Stimulated activated CD8-positive, alpha-beta memory T cell treated with anti-CD3 and anti-CD28 coated beads, Interleukin-12 subunit alpha, Interleukin-12 subunit beta, amount 100 ng/mL, for 24 hours (primary cell): ENCODE data around the gene CRY1.
"Not testable (repeated sequence)": the region's sequence is repeated elsewhere in the genome, so short reads cannot be mapped to it uniquely, and the experiment has no call there.

ENCODE experiments used
- DNase-seq: peaks from one replicate; pipeline ENCODE4 v3.0.0-alpha.2; 2020; ENCODE audit errors: extremely low read depth

Gene CRY1

DNA sequence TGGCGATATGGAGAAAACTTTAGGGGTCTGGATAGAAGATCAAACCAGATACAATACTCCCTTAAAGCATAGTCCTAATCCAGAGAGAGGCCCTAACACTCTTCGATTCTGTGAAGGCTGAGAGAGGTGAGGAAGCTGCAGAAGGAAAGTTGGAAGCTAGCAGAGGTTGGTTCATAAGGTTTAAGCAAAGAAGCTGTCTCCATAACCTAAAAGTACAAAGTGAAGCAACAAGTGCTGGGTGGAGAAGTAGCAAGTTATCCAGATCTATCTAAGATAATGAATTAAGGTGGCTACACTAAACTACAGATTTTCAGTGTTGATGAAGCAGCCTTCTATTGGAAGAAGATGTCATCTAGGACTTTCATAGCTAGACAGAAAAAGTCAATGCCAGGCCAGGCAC lies 81.8 kb downstream of the CRY1 start:
- DNase-seq, result no peak

DNA sequence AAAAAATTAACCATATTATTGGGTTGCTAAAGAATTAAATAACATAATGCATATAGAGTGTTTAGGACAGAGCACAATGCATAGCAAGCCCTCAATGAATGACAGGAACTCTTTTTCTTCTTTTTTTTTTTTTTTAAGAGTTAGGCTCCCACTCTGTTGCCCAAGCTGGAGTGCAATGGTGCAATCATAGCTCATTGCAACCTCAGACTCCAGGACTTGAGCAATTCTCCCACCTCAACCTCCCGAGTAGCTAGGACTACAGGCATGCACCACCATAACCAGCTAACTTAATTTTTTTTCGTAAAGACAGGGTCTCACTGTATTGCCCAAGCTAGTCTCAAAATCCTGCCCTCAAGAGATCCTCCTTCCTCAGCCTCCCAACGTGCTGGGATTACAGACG lies 85.9 kb downstream of the CRY1 start:
- no peak for DNase-seq

DNA sequence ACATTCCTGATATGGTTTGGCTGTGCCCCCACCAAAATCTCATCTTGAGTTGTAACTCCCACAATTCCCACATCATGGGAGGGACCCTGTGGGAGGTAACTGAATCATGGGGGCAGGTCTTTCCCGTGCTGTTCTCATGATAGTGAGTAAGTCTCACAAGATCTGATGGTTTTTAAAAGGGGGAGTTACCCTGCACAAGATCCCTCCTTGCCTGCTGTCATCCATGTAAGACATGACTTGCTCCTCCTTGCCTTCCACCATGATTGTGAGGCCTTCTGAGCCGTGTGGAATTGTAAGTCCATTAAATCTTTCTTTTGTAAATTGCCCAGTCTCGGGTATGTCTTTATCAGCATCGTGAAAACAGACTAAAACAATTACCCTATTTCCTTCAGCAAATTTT lies 90.7 kb downstream of the CRY1 start:
- not testable (repeated sequence) for DNase-seq

DNA sequence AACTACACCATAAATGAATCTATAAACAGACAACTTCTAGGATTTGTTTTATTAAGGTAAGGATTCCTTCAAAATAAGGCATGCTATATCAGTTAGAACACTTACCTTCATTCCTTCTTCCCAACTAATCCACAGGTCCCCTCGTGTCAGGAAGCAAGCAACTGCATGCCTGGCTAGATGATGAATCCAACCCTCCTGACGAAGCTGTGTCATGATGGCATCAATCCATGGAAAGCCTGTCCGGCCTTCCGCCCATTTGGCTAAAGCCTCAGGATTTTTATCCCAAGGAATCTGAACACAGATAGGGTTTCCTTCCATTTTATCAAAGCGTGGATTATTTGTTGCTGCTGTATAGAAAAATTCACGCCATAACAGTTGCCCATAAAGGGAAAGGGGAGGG lies 93.9 kb downstream of the CRY1 start:
- DNase-seq, result no peak

DNA sequence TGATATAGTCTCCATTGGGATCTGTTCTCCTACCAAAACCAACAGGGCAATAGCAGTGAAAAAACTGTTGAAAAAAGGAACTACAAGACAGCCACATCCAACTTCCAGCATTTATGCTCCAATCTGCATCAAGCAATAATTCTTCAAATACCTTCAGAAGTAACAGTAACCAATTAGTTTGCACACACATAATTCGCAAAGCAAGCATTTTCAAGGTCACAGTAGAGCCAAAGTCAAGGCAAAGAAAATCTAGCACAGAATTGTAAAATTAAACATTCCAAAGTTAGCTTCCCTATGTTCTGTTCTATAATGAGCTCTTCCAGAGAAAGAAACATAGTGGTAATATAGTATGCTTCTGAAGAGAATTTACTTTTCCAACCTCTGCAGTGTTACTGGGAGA lies 95.4 kb downstream of the CRY1 start:
- DNase-seq, result no peak

DNA sequence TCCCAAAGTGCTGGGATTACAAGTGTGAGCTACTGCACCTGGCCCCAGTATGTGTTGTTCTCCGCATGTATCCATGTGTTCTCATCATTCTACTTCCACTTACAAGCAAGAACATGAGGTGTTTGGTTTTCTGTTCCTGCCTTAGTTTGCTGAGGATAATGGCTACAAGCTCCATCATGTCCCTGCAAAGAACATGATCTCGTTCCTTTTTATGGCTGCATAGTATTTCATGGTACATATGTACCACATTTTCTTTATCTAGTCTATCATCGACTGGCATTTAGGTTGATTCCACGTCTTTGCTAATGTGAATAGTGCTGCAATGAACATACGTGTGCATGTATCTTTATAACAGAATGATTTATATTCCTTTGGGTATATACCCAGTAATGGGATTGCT lies 97.2 kb downstream of the CRY1 start:
- DNase-seq, result not testable (repeated sequence)

DNA sequence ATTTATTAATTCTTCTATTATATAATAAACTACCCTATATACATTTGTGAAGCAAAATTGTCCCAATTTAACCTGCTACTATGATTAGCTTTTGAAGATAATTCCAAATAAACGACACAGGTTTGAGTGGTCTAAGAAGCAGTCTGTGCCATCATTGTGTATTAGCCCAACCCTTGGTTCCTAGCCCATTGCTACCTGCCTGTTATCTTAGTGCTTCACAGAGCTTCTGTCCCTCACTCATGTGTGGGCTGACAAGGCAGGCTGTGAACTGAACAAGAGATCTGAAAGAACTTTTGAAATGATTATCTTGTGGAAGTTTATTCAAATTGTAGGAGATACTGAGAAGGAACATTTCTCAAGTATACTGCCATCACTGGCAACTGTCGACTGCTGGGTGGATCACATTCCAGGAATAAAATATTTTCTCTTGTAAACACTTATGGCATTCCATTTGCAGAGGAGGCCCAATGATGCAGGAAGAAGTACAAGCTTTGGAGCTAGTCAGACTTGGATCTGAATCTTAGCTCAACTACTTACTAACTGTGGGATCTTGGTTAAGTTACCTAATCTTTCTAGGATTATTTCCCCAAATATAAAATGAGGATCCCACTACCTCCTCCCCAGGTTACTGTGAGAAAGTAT lies 98.6 kb downstream of the CRY1 start:
- no peak for DNase-seq

DNA sequence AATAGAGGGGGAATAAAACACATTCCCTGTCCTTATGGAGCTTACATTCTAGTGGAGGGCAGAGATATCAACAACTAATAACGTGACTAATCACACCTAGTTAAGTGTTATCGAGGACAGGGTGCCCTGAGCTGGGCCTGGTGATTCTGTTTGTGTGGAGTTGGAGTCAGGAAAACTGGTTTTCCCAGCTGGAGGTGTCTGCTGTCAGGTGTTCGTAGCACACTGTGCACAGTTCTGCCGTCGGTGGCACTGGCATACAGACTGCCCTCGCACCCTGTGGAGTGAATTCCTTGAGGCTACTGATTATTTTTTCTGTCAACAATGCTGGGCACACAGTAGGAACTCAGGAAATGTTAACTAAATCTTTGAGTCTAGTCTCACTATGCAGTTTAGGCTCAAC lies 105.5 kb downstream of the CRY1 start:
- no peak for DNase-seq

DNA sequence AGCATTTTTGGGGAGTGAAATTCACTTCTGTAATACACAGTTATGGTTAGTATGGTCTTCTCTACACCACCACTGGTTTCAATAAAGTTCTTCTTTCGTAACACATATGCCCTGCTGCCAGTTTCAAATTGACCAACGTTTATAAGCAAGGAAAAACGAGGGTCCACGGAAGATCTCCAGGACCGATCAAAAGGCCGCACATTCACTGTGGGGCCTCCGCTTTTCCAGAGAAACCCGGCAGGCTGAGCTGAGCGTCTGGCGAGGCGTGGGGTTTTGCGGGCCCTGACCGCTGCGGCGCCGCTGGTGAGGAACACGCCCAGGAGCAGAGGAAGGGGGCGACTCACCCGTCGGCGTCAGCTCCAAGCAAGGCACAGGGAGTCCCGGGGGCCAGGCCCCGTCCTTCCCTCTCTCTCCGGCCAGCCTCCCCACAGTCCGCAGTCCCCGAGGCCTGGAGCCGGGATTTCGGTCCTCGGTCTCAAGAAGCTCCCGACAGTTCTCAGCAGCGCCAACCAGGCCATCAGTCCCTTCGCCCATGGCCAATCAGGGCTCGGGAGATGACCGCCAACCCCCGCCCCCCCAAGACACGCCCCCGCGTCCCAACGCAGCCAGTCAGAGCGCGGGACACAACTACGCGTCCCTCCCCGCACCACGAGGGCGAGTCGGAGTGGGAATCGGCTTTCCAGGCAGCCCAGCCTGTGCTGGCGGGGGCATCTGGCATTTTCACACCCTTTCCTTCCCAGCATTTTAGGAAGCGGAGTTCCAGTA lies 106.5 kb downstream of the CRY1 start, which contains the start of gene MTERF2:
MTERF2 (minus strand) TSS at position 522 of the 765 bp plus-strand sequence. CDS start 8,432 bp downstream, outside the sequence.
- DNase-seq, result peak; percentile 55

DNA sequence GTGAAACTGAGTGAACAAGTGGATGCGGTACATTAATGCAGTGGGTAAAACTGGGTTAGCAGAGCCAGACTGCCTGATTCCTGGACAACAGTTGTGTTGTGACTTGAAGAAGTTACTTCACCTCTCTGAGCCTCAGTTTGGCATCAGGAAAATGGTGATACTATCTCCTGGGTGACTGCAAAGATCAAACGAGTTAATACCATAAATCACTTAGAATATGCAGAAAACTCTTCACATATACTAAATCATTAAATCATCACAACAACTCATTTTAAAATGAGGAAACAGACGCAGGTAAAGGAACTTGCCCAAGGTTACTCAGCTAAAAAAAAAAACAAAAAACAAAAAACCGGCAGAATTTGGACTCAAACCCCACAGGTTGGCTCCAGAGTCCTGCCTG lies 107.2 kb downstream of the CRY1 start:
- DNase-seq, result no peak

DNA sequence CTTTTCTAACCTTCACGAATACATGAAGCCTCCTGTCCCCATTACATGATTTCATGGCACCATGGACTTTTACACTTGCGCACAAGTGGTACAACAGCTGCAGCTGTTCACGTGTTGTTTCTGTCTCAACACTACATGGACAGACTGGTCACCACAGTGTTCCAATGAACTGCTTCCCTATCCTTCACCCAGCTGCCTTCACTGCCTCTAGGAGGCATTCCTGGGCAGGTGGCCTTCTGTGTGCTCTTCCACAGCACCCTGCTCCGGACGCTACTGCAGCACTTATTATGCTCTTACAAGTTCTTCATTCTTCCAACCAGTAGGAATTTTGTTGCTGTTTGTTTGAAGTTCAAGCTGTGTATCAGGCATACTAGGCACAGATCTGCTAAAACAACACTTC lies 107.9 kb downstream of the CRY1 start:
- DNase-seq, result no peak

DNA sequence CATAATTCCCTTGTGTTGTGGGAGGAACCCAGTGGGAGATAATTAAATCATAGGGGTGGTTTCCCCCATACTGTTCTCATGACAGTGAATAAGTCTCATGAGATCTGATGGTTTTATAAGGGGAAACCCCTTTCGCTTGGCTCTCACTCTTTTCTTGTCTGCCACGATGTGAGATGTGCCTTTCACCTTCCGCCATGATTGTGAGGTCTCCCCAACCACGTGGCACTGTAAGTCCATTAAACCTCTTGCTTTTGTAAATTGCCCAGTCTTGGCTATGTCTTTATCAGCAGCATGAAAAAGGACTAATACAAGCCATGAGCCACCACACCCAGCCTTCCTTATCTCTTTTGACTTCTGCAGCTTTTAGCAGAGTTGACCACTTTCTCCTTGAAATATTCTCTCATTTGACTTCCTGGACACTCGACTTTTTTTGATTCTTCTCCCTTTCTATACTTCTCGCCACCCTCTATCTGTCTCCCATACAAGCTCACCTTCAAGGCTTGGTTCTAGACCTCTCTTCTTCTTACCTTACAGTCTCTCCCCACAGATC lies 108.7 kb downstream of the CRY1 start:
- no peak for DNase-seq

DNA sequence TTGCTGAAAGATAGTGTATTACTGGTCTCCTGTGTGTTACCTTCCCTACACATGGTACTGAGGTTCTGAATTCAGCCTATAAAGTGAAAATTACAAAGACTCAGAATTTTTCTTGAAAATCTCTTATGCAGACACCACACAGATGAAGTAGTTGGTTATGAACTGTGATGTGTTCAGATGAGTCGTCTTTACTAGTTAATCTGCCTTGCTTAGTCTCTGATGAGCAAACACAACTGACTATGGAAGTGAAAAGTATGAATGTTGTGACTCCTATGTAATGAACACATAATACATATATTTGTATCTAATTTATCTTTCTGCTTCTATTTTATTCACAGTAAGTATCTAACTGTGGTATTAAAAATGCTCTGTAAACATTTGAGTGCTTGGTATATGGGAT lies 111.1 kb downstream of the CRY1 start:
- DNase-seq, result no peak

DNA sequence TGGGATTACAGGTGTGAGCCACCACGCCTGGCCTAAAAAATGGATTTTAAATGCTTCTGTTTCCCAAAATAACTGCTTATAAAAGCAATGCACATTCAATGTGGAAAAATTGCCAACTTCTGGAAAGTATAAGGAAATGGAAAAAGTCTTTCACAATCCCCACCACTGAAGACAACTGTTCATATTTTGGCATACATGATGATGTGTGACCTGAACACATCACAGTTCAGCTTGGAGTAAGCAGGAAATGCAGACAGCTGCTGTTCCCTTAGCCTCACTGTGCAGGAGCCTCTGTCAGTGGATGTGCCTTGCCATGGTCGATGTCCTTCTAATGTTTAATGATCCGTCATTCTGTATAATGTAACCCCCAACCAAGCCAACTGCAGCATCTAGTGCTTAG lies 111.6 kb downstream of the CRY1 start:
- no peak for DNase-seq

DNA sequence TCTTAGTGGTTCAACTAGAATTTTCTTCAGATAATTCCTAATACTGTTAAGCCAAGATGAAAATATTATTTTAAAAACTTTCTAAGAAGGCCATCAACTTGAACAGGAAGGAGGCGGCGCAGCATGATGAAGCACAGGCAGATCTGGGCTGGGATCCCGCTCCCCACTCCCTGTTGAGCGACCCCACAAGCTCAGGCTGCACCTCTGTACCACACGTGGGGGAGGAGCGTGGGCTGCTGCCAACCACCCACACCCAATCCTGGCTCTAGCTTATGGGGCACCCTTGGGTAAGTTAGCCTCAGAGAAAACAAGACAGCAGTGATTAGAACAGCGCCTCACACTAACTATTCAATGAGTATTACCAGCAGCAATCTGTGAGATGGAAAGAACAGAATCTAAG lies 112.4 kb downstream of the CRY1 start:
- no peak for DNase-seq

DNA sequence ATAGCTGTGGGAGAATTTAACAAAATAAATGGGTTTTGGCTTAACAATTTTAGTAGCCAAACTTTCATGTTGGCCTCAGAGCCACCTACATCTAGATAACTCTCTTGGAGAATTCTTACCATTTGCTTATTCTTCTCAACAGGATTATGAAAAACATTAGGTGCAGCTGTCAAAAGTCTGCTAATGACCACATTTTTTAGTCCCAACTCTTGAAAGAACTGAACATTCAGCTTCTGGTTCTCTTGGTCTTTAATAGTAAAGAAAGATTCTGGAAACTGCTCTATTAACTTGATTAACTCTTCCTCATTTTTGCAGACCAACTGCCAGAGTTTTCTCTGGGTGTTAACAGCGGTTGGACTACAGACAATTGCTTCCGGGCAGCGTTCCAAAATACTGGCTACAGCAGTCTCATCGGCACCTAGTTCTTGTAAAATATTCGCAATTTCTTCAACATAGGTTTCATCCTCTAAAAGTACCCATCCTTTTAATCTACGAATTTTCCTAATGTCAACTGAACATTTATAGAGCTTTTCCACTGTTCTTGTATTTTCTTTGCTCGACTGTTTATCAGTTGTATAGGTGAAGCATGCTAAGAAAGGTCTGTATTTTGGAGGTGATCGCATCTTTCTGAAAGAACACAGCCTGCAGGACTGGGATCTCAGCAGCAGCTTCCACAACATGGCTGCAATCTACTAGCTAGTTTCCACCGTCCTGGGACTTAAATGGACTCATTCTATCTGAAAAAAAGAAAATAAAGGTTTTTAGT lies 115.1 kb downstream of the CRY1 start:
- DNase-seq, result no peak

DNA sequence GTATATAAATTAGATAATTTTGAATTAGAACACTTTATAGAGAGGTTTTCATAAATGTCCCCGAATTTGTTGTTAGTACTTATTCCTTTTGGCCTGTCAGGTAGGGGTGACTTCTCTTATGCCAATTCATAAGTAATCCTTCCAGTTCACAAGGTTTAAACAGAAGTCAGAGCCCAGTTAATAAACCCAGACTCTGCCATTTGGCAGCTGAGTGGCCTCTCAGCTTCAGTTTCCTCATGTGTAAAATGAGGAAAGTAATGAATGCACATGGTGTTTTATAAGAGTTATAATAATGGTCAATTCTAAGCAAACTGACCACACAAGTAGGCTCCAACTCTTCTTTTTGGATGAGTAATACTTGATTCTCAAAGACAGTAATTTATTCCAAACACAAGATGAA lies 116.7 kb downstream of the CRY1 start:
- no peak for DNase-seq

DNA sequence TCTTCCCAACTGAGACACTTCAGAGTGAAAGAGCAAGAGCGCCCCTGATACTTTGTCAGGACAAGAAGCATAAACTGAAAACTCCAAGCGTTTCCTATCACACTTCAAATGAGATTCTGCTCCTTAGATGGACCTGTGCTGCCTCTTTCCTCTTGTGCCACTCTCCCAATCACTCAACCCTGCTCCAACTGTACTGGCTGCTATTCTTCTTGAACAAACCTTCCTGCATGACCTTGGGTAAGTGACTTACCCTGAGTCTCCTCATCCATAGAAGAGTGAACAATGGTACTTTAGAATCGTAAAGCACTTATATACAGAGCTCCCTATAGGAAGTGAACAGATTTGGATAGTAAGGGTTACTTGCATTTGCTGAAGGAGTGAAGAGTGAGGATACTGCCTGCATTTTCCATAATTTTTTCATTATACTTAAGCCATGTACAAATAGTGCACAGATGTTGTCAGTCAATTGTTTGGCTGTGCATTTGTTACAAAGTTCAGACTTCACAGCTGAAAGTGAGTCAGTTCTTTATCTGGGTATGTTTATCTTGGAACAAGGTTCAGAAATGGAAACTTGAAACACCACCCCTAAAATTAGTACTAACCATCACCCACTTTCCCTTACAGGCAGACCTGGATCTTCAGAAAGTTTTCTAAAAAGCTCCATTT lies 117.2 kb downstream of the CRY1 start:
- DNase-seq, result no peak

DNA sequence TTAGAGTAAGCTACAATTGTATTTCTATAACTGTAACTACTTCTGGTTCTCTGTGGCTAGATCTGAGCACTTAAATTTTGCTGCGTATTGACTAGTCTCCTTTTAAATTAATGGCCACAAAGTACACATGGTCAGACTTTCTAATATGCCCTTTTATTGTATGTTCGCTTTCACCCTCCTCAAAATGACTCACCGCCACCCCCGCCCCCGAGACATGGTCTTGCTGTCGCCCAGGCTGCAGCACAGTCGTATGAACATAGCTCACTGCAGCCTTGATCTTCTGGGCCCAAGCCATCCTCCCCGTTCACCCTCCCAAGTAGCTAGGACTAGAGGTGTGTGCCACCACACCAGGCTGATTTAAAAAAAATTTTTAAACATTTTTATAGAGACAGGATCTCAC lies 118.3 kb downstream of the CRY1 start:
- no peak for DNase-seq

DNA sequence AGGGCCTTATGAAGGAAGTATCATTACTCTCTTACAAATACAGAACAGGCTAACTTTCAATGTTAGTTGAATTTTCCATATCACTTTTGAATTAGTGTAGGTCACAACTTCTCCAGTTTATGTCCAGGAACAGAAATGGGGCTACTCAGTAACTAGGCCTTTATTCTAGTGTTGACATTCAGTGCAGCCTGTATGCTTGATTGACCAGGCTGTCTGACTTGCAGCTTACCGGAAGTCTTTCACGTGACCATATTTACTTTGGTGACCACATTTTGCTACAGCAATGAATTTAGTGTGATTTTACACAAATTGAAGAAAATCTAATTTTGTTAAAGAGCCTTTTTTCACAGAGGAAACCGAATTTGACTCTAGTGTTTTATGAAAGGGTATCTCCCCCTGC lies 118.8 kb downstream of the CRY1 start:
- DNase-seq, result no peak

DNA sequence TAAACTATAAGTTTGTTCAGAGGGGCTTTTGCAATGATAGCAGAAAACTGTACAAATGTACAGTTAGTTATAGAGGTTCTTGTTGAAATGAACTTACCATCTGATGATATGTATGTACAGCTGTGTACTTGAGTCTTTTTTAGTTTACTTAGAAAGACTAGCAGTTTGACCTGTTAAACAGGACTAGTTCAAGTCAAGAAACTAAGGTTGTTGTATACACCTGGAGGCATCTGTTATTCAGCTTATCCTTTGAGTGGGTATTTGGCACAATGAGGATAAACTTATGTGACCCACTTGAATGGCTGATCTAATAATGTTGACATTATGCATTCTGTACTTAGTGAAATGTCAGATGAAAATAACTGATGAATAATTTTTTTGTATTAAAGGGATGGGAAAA lies 119.8 kb downstream of the CRY1 start:
- no peak for DNase-seq

DNA sequence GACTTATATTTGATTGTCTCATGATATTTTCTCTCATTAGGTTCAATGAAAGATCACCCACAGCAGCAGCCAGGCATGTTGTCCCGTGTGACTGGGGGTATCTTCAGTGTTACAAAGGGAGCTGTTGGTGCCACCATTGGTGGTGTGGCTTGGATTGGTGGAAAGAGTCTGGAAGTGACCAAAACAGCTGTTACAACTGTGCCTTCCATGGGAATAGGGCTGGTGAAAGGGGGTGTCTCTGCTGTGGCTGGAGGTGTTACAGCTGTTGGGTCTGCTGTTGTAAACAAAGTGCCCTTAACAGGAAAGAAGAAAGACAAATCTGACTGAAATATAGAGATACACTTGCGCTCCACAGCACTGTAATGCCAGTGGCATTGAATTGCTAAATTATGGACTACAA lies 122.3 kb downstream of the CRY1 start:
- DNase-seq, result no peak
